ENCODE results near the gene GPC1. TPM values are rescaled to one million over a fixed set of nuclear protein-coding genes. Genes with fewer than 3 reads are reported as not detected.

The GPC1 gene
- total and polyA plus RNA-seq, 2 of the 13 experiments (the other 11 are each of a cell fraction or from before 2014, with no cell fraction given) = 4.0 to 5.5 TPM

DNA sequence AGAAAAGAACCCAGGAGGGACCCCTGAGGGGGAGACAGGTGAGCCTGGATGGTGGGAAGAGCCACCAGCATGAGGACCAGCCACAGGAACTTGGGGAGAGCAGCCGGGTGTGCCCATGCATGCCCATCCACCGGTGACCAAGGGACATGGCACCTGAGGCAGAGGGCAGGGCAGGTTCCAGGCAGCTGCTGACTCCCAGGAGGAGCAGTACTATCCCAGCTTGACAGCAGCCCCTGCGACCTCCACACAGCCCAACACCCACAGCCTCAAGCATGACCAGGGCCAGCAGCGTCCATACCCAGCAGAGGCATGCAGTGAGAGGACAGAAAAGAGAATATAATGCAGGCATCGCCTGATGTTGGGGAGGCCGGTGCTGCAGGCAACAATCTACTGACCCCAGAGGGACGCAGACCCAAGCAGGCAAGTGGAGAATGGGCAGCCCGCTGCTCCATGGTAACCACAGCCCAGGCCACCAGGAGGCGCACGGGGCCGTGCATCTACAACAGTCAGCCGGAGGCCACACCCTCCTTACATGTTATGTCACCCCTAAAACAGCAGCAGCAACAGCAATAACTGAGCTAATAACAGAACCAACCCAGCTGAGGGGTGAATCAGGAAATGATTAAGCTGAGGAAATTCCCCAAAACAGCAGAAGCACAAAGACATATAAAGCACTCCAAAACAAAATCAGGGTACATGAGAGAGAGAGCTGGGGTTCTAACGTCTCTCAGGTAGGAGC lies 78.3 kb downstream of the GPC1 start (continued):
- TF ChIP-seq, protein P1, sequence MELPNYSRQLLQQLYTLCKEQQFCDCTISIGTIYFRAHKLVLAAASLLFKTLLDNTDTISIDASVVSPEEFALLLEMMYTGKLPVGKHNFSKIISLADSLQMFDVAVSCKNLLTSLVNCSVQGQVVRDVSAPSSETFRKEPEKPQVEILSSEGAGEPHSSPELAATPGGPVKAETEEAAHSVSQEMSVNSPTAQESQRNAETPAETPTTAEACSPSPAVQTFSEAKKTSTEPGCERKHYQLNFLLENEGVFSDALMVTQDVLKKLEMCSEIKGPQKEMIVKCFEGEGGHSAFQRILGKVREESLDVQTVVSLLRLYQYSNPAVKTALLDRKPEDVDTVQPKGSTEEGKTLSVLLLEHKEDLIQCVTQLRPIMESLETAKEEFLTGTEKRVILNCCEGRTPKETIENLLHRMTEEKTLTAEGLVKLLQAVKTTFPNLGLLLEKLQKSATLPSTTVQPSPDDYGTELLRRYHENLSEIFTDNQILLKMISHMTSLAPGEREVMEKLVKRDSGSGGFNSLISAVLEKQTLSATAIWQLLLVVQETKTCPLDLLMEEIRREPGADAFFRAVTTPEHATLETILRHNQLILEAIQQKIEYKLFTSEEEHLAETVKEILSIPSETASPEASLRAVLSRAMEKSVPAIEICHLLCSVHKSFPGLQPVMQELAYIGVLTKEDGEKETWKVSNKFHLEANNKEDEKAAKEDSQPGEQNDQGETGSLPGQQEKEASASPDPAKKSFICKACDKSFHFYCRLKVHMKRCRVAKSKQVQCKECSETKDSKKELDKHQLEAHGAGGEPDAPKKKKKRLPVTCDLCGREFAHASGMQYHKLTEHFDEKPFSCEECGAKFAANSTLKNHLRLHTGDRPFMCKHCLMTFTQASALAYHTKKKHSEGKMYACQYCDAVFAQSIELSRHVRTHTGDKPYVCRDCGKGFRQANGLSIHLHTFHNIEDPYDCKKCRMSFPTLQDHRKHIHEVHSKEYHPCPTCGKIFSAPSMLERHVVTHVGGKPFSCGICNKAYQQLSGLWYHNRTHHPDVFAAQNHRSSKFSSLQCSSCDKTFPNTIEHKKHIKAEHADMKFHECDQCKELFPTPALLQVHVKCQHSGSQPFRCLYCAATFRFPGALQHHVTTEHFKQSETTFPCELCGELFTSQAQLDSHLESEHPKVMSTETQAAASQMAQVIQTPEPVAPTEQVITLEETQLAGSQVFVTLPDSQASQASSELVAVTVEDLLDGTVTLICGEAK (IDR thresholded peaks at IDR 0.05) = no peak
- TF ChIP-seq, protein P1 (CRISPR knock-in tag; IDR thresholded peaks at IDR 0.05) = no peak
- no peak for TF ChIP-seq KMT2B (CRISPR knock-in tag; IDR thresholded peaks at IDR 0.05)
- no peak for TF ChIP-seq LBX2 (CRISPR knock-in tag; IDR thresholded peaks at IDR 0.05; ENCODE audit: borderline replicate concordance)
- TF ChIP-seq ZNF577 (CRISPR knock-in tag; IDR thresholded peaks at IDR 0.05; ENCODE audit: borderline replicate concordance, low read depth) = no peak
- TF ChIP-seq ZNF800 (CRISPR knock-in tag; IDR thresholded peaks at IDR 0.05) = no peak
- no peak for TF ChIP-seq ZNF775 (CRISPR knock-in tag; IDR thresholded peaks at IDR 0.05; ENCODE audit: borderline replicate concordance)
- TF ChIP-seq PLSCR1 (CRISPR knock-in tag; IDR thresholded peaks at IDR 0.05; ENCODE audit: borderline replicate concordance) = no peak
- 0 out of 2 replicates have a peak, but pooled peaks have one; percentile 40 for TF ChIP-seq LCORL (IDR thresholded peaks at IDR 0.05)
- TF ChIP-seq LCORL (CRISPR knock-in tag; IDR thresholded peaks at IDR 0.05) = no peak
- no peak for TF ChIP-seq PPARG (CRISPR knock-in tag; conservative IDR thresholded peaks at IDR 0.05)
- TF ChIP-seq MYPOP (CRISPR knock-in tag; IDR thresholded peaks at IDR 0.05) = no peak
- TF ChIP-seq MTF2 (CRISPR knock-in tag; IDR thresholded peaks at IDR 0.05; ENCODE audit: borderline replicate concordance) = no peak
- TF ChIP-seq ZNF549 (CRISPR knock-in tag; IDR thresholded peaks at IDR 0.05) = no peak
- TF ChIP-seq MTA3 (CRISPR knock-in tag; IDR thresholded peaks at IDR 0.05) = no peak
- no peak for TF ChIP-seq NKX3-1 (CRISPR knock-in tag; IDR thresholded peaks at IDR 0.05)
- no peak for TF ChIP-seq ZNF547 (CRISPR knock-in tag; IDR thresholded peaks at IDR 0.05)
